Measurements from ENCODE around the gene TNKS2.
"Not testable (repeated sequence)": the region's sequence is repeated elsewhere in the genome, so short reads cannot be mapped to it uniquely, and the experiment has no call there.

The TNKS2 gene

DNA sequence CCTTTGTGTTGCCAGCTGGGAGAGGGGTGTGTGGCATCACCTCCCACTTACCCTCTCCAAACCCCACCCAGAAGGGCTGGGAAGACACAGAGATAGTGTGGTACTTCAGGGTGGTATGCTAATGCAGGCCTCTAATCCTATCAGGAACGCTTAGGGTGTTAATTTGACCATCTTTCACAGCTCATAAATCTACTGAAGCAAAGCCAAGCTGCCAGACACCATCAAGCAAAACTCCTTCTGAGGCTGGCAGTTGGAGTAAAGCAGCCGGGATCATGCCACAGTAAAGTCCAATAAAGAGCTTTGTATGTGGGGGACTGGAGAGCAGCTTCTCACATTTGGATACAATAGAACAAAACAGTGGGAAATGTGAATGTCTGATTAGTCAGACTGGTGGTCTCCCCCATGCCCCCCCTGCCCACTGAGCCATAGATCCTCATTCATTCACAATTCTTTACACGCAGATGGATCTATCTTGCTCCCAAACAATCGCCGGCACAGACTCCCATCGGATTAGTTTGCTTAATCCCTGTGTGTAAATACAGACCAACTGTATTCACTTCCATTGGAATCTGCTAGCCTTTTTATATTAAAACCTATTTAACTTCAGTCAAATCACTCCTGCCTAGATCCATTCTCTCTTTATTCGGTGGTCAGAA, 81.4 kb downstream of the TNKS2 start:
- no peak for DNase-seq

DNA sequence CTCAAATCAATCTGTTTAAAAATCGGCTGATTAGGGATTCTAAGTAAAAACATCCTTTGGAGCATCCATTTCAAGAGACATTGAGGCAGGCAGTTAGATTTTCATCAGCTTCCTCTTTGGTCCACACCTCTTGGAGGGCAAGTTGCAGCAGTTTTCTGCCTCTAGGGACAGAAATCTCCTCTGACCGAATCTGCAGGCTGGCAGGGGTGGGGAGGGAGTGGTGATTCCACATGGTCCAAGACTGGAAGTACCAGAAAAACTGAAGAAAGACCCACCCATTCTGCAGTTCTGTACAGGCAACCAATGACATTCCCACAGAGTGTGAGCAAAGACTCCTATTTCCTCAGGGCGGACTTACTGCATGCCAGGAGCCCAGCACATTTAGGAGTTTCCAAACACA, 82.1 kb downstream of the TNKS2 start:
- DNase-seq: no peak

- DNase-seq: no peak
These were observed 85.6 kb downstream of the TNKS2 start for GRCh38 chr10:91883549-91884444.

GRCh38 chr10:91884536-91884935, 86.3 kb downstream of the TNKS2 start:
- DNase-seq: no peak

DNA sequence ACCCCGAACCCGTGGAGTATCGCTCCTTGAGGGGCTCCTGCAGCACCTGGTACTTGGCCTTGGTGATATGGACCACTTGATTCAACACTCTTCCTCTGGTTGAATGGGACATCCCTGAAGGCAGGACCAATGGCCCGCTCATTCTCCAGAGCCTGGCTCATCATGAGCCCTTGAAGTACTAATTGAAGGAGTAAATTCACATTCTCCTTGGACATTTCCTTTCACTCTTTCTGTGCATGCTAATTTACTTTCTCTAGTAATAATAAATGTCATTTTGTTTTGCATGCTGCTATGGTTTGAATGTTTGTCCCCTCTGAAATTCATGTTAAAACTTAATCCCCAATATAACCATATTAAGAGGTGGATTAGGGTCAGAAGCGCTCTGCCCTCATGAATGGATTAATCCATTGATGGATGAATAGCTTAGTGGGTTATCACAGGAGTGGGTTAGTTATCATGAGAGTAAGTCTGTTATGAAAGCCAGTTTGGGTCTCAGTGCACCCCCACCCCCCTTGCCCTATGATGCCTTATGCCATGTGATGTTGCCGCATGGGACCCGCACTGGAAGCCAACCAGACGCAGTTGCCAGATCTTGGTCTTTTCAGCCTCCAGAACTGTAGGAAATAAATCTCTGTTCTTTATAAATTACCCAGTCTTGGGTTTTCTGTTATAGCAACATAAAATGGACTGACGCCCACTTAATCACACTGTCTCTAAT, 87.3 kb downstream of the TNKS2 start:
- no peak for DNase-seq

DNA sequence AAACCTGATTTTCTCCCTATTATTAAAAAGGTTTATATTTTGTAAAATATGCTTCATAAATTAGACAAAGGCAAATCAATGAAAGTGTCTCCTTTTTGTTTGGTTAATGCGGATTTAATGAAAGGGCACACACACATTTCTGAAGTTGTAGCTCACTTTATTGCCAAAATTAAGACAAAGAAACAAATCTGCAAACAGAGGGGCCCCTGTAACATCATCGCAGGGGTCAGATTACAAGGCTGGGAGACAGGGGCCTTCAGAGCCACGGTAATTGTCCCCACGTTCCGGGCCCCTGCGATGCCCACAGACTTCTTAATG, 88.7 kb downstream of the TNKS2 start:
- DNase-seq: no peak

DNA sequence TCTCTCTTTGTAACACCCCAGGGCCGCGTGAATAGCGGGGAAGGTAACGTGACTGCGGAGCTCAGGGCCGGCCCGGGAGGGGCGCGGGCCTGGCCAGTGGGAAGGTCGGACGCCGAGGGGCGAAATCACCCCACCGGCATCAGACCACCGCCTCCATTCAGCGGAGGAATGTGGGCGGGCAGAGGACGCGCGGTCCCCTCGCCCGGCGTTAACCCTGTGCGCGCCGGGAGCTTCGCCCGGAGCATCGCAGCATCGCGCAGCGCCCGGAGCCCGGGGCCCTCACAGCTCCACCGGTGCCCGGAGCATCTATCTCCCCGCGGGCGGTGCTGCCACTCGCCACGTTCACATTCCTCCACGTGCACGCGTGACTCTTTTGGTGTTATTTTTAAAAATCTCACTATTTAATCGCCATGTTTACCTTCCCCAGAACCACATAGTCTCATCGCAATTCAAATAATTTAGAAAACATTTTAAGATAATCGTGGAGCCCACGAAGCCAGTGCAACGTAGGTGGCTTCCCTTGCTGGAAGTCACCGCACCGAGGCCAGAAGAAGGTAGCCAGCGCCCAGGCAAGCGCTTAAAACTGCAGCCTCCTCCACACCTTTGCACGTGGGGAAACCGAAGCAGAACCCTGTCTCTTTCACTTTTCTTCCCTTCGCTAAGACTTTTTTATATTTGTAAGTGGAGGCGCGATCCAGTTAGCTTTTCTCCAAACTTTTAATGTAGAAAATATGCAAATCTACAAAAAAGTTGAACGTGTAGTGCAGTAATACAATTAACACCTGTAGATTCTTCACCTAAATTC, 89.2 kb downstream of the TNKS2 start:
- peak; percentile 67 for DNase-seq

DNA sequence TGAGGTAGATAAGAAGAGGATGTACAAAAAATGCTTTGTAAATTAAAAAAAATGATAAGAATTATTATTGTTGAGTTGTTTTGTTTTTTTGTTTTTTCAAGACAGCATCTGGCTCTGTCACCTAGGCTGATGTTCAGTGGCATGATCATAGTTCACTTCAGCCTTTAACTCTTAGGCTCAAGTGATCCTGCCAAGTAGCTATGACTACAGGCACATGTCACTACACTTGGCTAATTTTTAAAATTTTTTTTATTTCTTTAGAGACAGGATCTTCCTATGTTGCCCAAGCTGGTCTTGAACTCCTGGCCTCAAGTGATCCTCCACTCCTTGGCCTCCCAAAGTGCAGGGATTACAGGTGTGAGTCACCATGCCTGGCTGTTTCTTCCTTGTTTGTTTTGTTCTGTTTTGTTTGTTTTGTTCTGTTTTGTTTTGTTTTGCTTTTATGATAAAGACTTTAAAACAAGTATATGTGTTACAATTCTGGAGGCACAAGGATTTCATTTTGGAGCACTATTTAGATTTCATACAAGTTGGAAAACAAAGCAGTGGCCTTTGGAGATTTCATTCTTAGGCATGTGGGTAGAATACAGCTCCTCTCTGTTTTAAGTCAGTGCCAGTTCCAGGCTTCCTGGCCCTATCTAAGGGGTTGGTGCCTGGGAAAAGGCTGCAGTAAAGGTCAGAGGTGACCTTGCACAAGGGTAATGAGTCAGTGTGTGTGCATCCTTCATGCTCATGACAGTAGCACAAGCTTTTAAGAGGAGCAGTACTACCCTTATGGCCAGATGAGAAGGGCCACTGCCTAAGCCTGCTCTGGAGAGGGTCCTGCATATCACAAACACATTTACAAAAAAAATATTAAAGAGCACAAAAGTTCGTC, 93.1 kb downstream of the TNKS2 start:
- DNase-seq: no peak

DNA sequence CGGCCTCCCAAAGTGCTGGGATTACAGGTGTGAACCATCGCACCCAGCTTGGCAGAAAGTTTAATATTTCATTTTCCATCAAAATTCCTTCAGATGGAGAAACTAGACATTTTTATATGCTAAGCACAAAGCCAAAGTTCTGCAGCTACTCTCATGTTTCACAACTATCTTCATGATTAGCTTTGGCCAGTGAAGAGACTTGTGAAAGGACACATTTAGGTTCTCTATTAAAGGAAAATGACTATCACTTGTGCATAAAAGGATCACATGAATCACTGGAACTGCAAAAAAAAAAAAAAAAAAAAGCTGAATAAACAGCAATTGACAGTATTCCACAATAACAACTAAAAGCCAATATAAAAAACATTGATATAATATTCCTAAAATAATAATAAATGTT, 94.8 kb downstream of the TNKS2 start:
- DNase-seq: no peak

DNA sequence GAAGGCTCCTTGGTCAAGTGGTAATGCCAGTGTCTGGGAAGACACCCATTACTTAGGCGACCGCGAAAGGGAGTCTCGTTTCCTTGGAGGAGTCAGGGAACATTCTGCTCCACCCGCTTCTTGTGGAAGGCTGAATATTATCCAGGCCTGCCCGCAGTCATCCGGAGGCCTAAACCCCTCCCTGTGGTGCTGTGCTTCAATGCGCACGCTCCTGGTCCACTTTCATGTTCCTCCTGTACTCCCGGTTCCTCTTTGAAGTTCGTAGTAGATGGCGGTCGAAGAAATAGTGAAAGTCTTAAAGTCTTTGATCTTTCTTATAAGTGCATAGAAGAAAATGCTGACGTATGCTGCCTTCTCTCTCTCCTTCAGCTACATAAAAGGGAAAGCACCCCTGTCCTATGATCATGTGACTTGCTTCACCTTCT, 96.0 kb downstream of the TNKS2 start:
- not testable (repeated sequence) for DNase-seq

DNA sequence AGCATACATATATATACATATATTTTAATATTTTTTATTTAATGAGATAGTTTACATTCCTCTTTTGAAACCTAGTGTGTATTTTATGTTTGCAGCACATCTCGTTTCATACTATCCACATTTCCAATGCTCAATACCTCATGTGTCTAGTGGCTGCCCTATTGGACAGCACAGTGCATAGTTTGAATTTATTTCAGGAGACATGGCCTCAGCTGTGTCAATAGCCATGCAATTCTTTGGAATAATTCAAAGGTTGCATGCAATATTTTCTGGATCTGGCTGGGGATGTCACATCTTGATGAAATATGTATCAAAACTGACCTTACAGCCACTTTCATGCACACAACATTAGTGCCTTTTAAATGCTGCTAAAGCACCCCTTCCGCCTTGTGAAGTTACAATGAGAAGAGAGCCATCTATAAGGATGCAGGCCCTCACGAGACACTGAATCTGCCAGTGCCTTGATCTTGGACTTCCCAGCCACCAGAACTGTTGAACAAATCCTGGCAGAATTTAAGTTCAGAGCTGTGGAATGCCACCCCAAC, 98.1 kb downstream of the TNKS2 start:
- DNase-seq: no peak

DNA sequence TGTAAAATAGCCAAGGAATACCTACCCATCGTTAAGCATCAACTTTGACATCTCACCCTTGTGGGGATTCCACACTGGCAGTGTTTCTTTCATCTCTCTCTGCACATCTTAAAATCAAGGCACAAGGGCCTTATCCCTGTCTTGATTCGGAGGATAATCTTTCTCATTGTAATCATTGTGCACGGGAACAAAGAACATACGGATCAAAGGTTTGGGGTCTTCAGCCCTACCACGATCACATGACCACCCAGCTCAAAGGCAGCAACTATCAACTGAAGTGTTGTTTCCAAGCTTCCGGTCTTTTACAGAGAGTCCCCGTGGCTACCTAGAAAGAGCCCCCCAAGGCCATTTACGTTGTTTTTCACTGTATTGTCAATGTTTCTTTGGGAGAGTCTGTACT, 99.2 kb downstream of the TNKS2 start:
- no peak for DNase-seq

GRCh38 chr10:91901784-91902677, 103.8 kb downstream of the TNKS2 start:
- peak; percentile 90 for DNase-seq

DNA sequence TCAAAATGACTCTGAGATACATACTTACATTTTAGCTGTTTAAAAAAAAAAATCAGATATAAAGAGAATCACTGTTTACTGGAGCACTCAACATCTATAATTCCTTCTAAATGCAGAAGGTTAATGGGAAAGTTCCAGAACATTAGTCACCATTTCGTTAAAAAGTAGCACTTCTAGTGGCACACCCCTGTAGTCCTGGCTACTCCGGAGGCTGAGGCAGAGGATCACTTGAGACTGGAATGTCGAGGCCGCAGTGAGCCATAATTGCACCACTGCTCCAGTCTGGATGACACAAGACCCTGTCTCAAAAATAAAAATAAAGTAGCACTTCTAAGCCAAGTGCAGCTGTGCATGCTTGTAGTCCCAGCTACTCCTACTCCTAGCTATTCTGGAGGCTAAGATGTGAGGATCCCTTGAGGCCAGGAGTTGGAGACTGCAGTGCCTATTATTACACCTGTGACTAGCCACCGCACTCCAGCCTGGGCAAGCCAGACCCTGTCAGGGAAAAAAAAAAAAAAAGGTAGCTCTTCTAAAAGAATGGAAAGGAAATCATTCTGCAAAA, 108.9 kb downstream of the TNKS2 start:
- no peak for DNase-seq

DNA sequence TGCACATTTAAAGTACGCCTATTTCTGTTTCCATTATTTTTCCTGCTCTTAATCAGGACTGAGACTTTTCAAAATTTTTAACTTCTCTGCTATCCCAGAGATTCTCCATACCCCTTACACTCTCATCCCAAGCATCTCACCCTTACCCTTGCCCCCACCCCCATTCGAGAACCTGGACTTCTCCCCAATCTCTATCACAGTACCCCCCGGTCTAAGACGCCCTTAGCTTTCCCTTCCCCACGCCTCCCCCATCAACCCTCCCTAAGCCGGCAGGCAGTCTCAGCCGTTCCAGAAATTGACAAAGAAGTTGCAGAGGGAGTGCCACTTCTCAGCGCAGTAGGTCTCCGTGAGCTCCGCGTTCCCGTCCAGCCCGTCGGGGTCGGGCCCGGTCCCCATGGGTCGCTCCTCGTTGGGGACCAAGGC, 109.7 kb downstream of the TNKS2 start:
- no peak for DNase-seq

GRCh38 chr10:91908337-91909116, 110.3 kb downstream of the TNKS2 start:
- DNase-seq: peak; percentile 95

GRCh38 chr10:91909117-91909677, 111.0 kb downstream of the TNKS2 start, which contains the start of gene FGFBP3:
Gene FGFBP3 (minus strand): TSS chr10:91909486. CDS start chr10:91908969, 517 bp downstream.
- peak; percentile 91 for DNase-seq

DNA sequence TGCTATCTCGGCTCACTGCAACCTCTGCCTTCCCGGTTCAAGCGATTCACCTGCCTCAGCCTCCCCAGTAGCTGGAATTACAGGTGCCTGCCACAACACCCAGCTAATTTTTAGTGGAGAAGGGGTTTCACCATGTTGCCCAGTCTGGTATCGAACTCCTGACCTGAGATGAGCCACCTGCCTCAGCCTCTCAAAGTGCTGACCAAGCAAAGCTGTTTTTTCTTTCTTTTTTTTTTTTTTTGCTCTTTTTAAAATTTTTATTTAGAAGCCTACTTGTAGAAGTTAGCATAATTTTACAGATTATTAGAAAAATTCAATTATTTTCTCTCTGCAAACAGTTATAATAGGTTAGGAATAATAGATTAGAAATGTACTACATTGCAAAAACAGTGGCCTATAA, 112.2 kb downstream of the TNKS2 start:
- no peak for DNase-seq

Data from hematopoietic multipotent progenitor cell treated with erythropoietin and hydrocortisone succinate and interleukin-3 and kit ligand, for 4 days (in vitro differentiated cells).